H1 (cell line): ENCODE results near the gene PDCL3. TPM values are rescaled to one million over a fixed set of nuclear protein-coding genes. Genes with fewer than 3 reads are reported as not detected.

ENCODE experiments used
- CTCF ChIA-PET: fragments of 300-600 bp; sonication (Branson Sonifier 250); formaldehyde crosslinking; loops from one replicate; lab custom pipeline; 2021; ENCODE audit not compliant: partially characterized antibody; lab: Charles Lee
- POLR2A ChIA-PET: fragments of 300-600 bp; sonication (Branson Sonifier 250); formaldehyde crosslinking; loops from one replicate; lab custom pipeline; 2021; ENCODE audit warnings: inconsistent platforms; ENCODE audit not compliant: partially characterized antibody; lab: Charles Lee
- DNase-seq, 2 experiments: peaks; one replicate each; pipeline versions ENCODE4 v3.0.0 to v3.0.0-alpha.2; 2010 to 2022; ENCODE audit warnings: low spot score in 2 of 2, low read depth in 1 of 2, mixed read lengths in 1 of 2
- FAIRE-seq: peaks from 2 replicates; lab custom pipeline; 2011; peaks lifted over from hg19 to GRCh38; lab: Jason Lieb, UNC
- H2AFZ ChIP-seq: 2 replicates; pipeline ENCODE4 v1.8.1; 2012; ENCODE audit warnings: low read length, inconsistent platforms
- H2AK5ac ChIP-seq: 2 replicates; pipeline ENCODE4 v1.6.1; 2013; ENCODE audit warnings: low read depth, low read length
- H2BK120ac ChIP-seq: replicated peaks from 2 replicates; pipeline ENCODE3; 2013; ENCODE audit warnings: low read depth, low read length, inconsistent platforms
- H2BK12ac ChIP-seq: 2 replicates; pipeline ENCODE4 v1.6.1; 2013; ENCODE audit warnings: low read depth, low read length
- H2BK15ac ChIP-seq: 2 replicates; pipeline ENCODE4 v1.6.1; 2013; ENCODE audit warnings: low read length
- H2BK20ac ChIP-seq: 2 replicates; pipeline ENCODE4 v1.6.1; 2013; ENCODE audit warnings: low read length
- H2BK5ac ChIP-seq: 2 replicates; pipeline ENCODE4 v1.6.1; 2013; ENCODE audit warnings: low read depth, low read length
- H3K14ac ChIP-seq: 2 replicates; pipeline ENCODE4 v1.6.1; 2013; ENCODE audit warnings: inconsistent platforms; ENCODE audit not compliant: insufficient read length
- H3K18ac ChIP-seq: 2 replicates; pipeline ENCODE4 v1.6.1; 2013; ENCODE audit warnings: low read length; ENCODE audit errors: extremely low read depth
- H3K23ac ChIP-seq: 2 replicates; pipeline ENCODE4 v1.6.1; 2013; ENCODE audit warnings: inconsistent platforms; ENCODE audit not compliant: insufficient read length
- H3K23me2 ChIP-seq: 2 replicates; pipeline ENCODE4 v1.6.1; 2013; ENCODE audit warnings: low read depth, low read length
- H3K27ac ChIP-seq: 2 replicates; pipeline ENCODE4 v1.6.1; 2011; ENCODE audit warnings: low read depth, low read length, inconsistent platforms
- H3K27me3 ChIP-seq, 4 experiments: replicated peaks in 1 of 4; 1 replicate in 1 of 4; 2 replicates in 3 of 4; pipeline versions ENCODE4 v1.6.1 to v1.8.1; 2011 to 2013; ENCODE audit warnings: low read length in 3 of 4, mild to moderate bottlenecking in 3 of 4, inconsistent platforms in 2 of 4, mixed read lengths in 2 of 4, moderate library complexity in 1 of 4; ENCODE audit not compliant: control insufficient read depth in 3 of 4, insufficient read depth in 3 of 4; ENCODE audit errors: extremely low read depth in 1 of 4
- H3K36me3 ChIP-seq, 4 experiments: 2 replicates each; pipeline versions ENCODE4 v1.6.1 to v1.8.1; 2011 to 2013; ENCODE audit warnings: mild to moderate bottlenecking in 4 of 4, low read length in 3 of 4, moderate library complexity in 2 of 4, control low read depth in 1 of 4, inconsistent platforms in 1 of 4; ENCODE audit not compliant: insufficient read depth in 4 of 4, control insufficient read depth in 2 of 4
- H3K4ac ChIP-seq: replicated peaks from 2 replicates; pipeline ENCODE3; 2013; ENCODE audit warnings: low read length, low read depth, mixed read lengths, inconsistent platforms; ENCODE audit not compliant: insufficient read length
- H3K4me1 ChIP-seq, 4 experiments: replicated peaks in 1 of 4; 1 replicate in 1 of 4; 2 replicates in 3 of 4; pipeline versions ENCODE4 v1.6.1 to v1.8.1; 2011 to 2013; ENCODE audit warnings: low read length in 3 of 4, inconsistent platforms in 2 of 4, mixed read lengths in 1 of 4; ENCODE audit not compliant: insufficient read depth in 4 of 4, control insufficient read depth in 3 of 4
- H3K4me2 ChIP-seq, 2 experiments: 2 replicates each; pipeline versions ENCODE4 v1.6.1 to v1.8.1; 2011 to 2013; ENCODE audit warnings: low read depth in 2 of 2, low read length in 2 of 2, control low read depth in 1 of 2, inconsistent platforms in 1 of 2, mild to moderate bottlenecking in 1 of 2; ENCODE audit not compliant: insufficient read depth in 1 of 2
- H3K4me3 ChIP-seq, 4 experiments: fragments of 200-600, 300-600 bp in 1 of 4; sonication (generic), shearing (Covaris generic), sonication (Bioruptor Twin) in 1 of 4; 2 replicates each; pipeline versions ENCODE4 v1.5.1 to v1.8.1; 2011 to 2016; ENCODE audit warnings: low read length in 4 of 4, low read depth in 3 of 4, control low read depth in 2 of 4, inconsistent platforms in 2 of 4, mild to moderate bottlenecking in 2 of 4, mixed read lengths in 1 of 4, moderate library complexity in 1 of 4; ENCODE audit not compliant: insufficient read depth in 2 of 4; ENCODE audit errors: extremely low read depth in 1 of 4
- H3K56ac ChIP-seq: replicated peaks from 2 replicates; pipeline ENCODE3; 2013; ENCODE audit warnings: low read depth, mild to moderate bottlenecking, mixed read lengths, low read length, inconsistent platforms; ENCODE audit not compliant: insufficient read length
- H3K79me1 ChIP-seq: 2 replicates; pipeline ENCODE4 v1.6.1; 2013; ENCODE audit warnings: low read depth, low read length, control low read depth
- H3K79me2 ChIP-seq, 2 experiments: 2 replicates each; pipeline versions ENCODE4 v1.6.1 to v1.8.1; 2012 to 2013; ENCODE audit warnings: low read length in 2 of 2, mild to moderate bottlenecking in 2 of 2, inconsistent platforms in 1 of 2; ENCODE audit not compliant: insufficient read depth in 2 of 2, control insufficient read depth in 1 of 2
- H3K9ac ChIP-seq, 4 experiments: replicated peaks in 1 of 4; 1 replicate in 1 of 4; 2 replicates in 3 of 4; pipeline versions ENCODE4 v1.6.1 to v1.8.1; 2011 to 2013; ENCODE audit warnings: low read depth in 3 of 4, low read length in 3 of 4, control low read depth in 2 of 4, mild to moderate bottlenecking in 2 of 4, moderate library complexity in 2 of 4, inconsistent platforms in 1 of 4; ENCODE audit errors: extremely low read depth in 1 of 4
- H3K9me3 ChIP-seq, 2 experiments: 2 replicates each; pipeline versions ENCODE4 v1.6.1 to v1.8.1; 2012 to 2013; ENCODE audit warnings: mild to moderate bottlenecking in 2 of 2, moderate library complexity in 2 of 2, control low read depth in 1 of 2, inconsistent platforms in 1 of 2, low read depth in 1 of 2, low read length in 1 of 2, mixed read lengths in 1 of 2; ENCODE audit not compliant: insufficient read depth in 2 of 2
- H4K20me1 ChIP-seq, 2 experiments: replicated peaks in 1 of 2; 2 replicates each; pipeline versions ENCODE3 to v1.8.1; 2011 to 2013; ENCODE audit warnings: inconsistent platforms in 2 of 2, low read length in 2 of 2, mild to moderate bottlenecking in 1 of 2; ENCODE audit not compliant: insufficient read depth in 2 of 2, control insufficient read depth in 1 of 2
- H4K5ac ChIP-seq: 2 replicates; pipeline ENCODE4 v1.6.1; 2013; ENCODE audit warnings: low read length, low read depth, mixed read lengths, inconsistent platforms; ENCODE audit not compliant: insufficient read length
- H4K8ac ChIP-seq: 2 replicates; pipeline ENCODE4 v1.8.0; 2013; ENCODE audit warnings: mild to moderate bottlenecking, moderate library complexity, low read length, inconsistent platforms; ENCODE audit not compliant: insufficient read depth; ENCODE audit errors: extremely low read depth
- H4K91ac ChIP-seq: replicated peaks from 2 replicates; pipeline ENCODE3; 2013; ENCODE audit warnings: low read length, mixed read lengths, inconsistent platforms; ENCODE audit not compliant: insufficient read length
- BACH1 ChIP-seq: IDR thresholded peaks from 2 replicates; pipeline ENCODE4 v1.6.1; 2012; ENCODE audit warnings: low read length, improper control_type of control experiment
- CEBPB ChIP-seq: IDR thresholded peaks from 2 replicates; pipeline ENCODE4 v1.6.1; 2012; ENCODE audit warnings: low read depth, low read length
- EGR1 ChIP-seq: IDR thresholded peaks from 2 replicates; pipeline ENCODE4 v1.6.1; 2011; ENCODE audit warnings: low read depth, low read length, borderline replicate concordance
- EP300 ChIP-seq, 2 experiments: IDR thresholded peaks; 1 replicate in 1 of 2; 2 replicates in 1 of 2; pipeline ENCODE4 v1.6.1; 2011 to 2012; ENCODE audit warnings: low read depth in 2 of 2, low read length in 2 of 2, mild to moderate bottlenecking in 2 of 2, borderline replicate concordance in 1 of 2, inconsistent platforms in 1 of 2, moderate library complexity in 1 of 2
- EZH2 ChIP-seq: fragments of 200-600 bp; sonication (generic); IDR thresholded peaks from 2 replicates; pipeline ENCODE4 v1.7.1; 2012; ENCODE audit warnings: low read depth, mild to moderate bottlenecking, moderate library complexity, low read length, inconsistent platforms; ENCODE audit not compliant: severe bottlenecking
- FOSL1 ChIP-seq: IDR thresholded peaks from 2 replicates; pipeline ENCODE4 v1.6.1; 2011; ENCODE audit warnings: mild to moderate bottlenecking, low read depth, low read length, moderate library complexity; ENCODE audit not compliant: insufficient read depth
- GABPA ChIP-seq: IDR thresholded peaks from 2 replicates; pipeline ENCODE4 v1.6.1; 2011; ENCODE audit warnings: mild to moderate bottlenecking, low read length, moderate library complexity, borderline replicate concordance; ENCODE audit not compliant: insufficient read depth
- GTF2F1 ChIP-seq: IDR thresholded peaks from 2 replicates; pipeline ENCODE4 v1.6.1; 2012; ENCODE audit warnings: low read depth, low read length, improper control_type of control experiment, borderline replicate concordance
- NANOG ChIP-seq: IDR thresholded peaks from 2 replicates; pipeline ENCODE4 v1.6.1; 2011; ENCODE audit warnings: low read length, low read depth, mild to moderate bottlenecking, inconsistent platforms; ENCODE audit not compliant: insufficient read depth, poor library complexity, severe bottlenecking
- POLR2AphosphoS5 ChIP-seq: IDR thresholded peaks from 2 replicates; pipeline ENCODE4 v1.6.1; 2011; ENCODE audit warnings: low read depth, low read length
- POU5F1 ChIP-seq: IDR thresholded peaks from 2 replicates; pipeline ENCODE4 v1.6.1; 2011; ENCODE audit warnings: low read depth, mild to moderate bottlenecking, low read length, moderate library complexity
- RXRA ChIP-seq: IDR thresholded peaks from 2 replicates; pipeline ENCODE4 v1.6.1; 2011; ENCODE audit warnings: low read depth, mild to moderate bottlenecking, low read length, moderate library complexity; ENCODE audit not compliant: insufficient read depth
- SAP30 ChIP-seq: fragments of 300-600 bp; sonication (generic); IDR thresholded peaks from 2 replicates; pipeline ENCODE4 v1.7.1; 2012; ENCODE audit warnings: low read length, moderate library complexity, mild to moderate bottlenecking, inconsistent platforms; ENCODE audit not compliant: insufficient read depth, insufficient replicate concordance
- SIX5 ChIP-seq: IDR thresholded peaks from 2 replicates; pipeline ENCODE4 v1.6.1; 2011; ENCODE audit warnings: mild to moderate bottlenecking, low read depth, low read length
- SRF ChIP-seq: IDR thresholded peaks from 2 replicates; pipeline ENCODE4 v1.6.1; 2011; ENCODE audit warnings: mild to moderate bottlenecking, low read depth, low read length, moderate library complexity
- WGBS, 2 experiments: shearing (Covaris generic) in 1 of 2; methylation state at CpG; one replicate each; pipeline versions ENCODE4 v1.1.6 to v1.1.7; 2013 to 2015; ENCODE audit warnings: low lambda C conversion rate in 2 of 2, mixed read lengths in 2 of 2, inconsistent platforms in 1 of 2, low coverage in 1 of 2, missing lambda C conversion rate in 1 of 2; ENCODE audit not compliant: insufficient replicate concordance in 2 of 2, insufficient coverage in 1 of 2, insufficient read length in 1 of 2; ENCODE audit errors: extremely low coverage in 1 of 2, missing lambda C conversion rate in 1 of 2; 5-methylcytosine and 5-hydroxymethylcytosine counted together
- polyA plus RNA-seq, 7 experiments: library from polyadenylated mRNA; depleted of rRNA in 3 of 7; stranded (reverse) in 5 of 7; unstranded in 2 of 7; fragments of >200 nt in 5 of 7; fragments of 200-250 nt in 2 of 7; gene quantifications; 1 replicate in 5 of 7; 2 replicates in 1 of 7; 4 replicates in 1 of 7; pipeline versions ENCODE4 v1.2.1 to v1.2.3, GENCODE V29; 2011 to 2013; ENCODE audit warnings: missing spikeins in 2 of 7, mixed read lengths in 2 of 7
- total RNA-seq: library from RNA; stranded (reverse); fragmentation: NEBNext Ultra II Directional; extraction: Animal tissue kit (Norgen Biotek cat#: 25700); gene quantifications from 2 replicates; pipeline ENCODE4 v1.2.1, GENCODE V29; 2021

Gene PDCL3
- total and polyA plus RNA-seq, 2 of the 8 experiments (the other 6 are each of a cell fraction or from before 2014, with no cell fraction given), result 19.8 to 29.4 TPM

DNA sequence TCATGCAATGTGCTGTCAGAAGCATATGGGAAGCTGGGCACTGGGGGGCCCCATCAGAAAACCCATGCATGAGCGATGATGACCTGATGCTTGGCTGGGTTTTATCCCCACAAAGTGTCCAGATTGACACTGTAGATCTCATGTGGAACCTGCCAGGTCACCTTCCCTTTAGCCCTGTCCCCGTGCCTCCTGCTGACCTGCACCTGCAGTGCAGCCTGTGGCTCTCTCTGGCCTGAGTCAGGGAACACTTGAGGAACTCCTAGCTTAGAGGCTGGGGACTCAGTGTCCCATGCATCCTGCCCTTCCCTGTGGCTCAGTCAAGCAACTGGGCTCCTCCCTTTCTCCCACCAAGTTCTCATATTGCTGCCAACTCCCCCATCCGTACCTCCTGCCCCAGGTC is 57.7 kb downstream of the PDCL3 start:
- CTCF ChIA-PET, result interaction anchor here (0.9 to 4.7 kb wide), 6 partner anchors 10 to 218 kb away, joined by 3 to 18 read pairs (median 8); no protein-coding TSS in a partner anchor
- WGBS, 2 experiments, result 79% methylated on average over 3 of the region's 3 CpGs; no CpG with 5 or more reads in 1 of the 2 experiments
- no peak for TF ChIP-seq POU5F1
- TF ChIP-seq CEBPB, result no peak
- TF ChIP-seq EP300 (IDR thresholded peaks at IDR 0.05; ENCODE audit: borderline replicate concordance in 1 of 2, low read depth in 2 of 2, low read length in 2 of 2), result no peak
- no peak for TF ChIP-seq BACH1
- no peak for TF ChIP-seq EZH2
- no peak for TF ChIP-seq NANOG
- no peak for TF ChIP-seq SRF
- TF ChIP-seq RXRA, result no peak
- TF ChIP-seq POLR2AphosphoS5, result no peak
- no peak for TF ChIP-seq GTF2F1
- TF ChIP-seq FOSL1, result no peak
- TF ChIP-seq SAP30, result no peak
- TF ChIP-seq GABPA, result no peak
- TF ChIP-seq SIX5, result no peak
- no peak for TF ChIP-seq EGR1

More for the DNA sequence above, 57.7 kb downstream of the PDCL3 start:
- H3K27me3 ChIP-seq, result no peaks in the 10 kb centered on the region
- H3K79me1 ChIP-seq, result no peaks in the 10 kb centered on the region
- H4K8ac ChIP-seq, result no peak overlapping the region
- H4K91ac ChIP-seq, result no peak overlapping the region
- no peak overlapping the region for H3K27ac ChIP-seq
- no peaks in the 10 kb centered on the region for H3K79me2 ChIP-seq
- no peak overlapping the region for H2AK5ac ChIP-seq
- H3K56ac ChIP-seq, result no peak overlapping the region
- H3K36me3 ChIP-seq, result no peaks in the 10 kb centered on the region
- no peak overlapping the region for H3K4ac ChIP-seq
- no peak for DNase-seq
- no peak for FAIRE-seq
- H2BK5ac ChIP-seq, result no peak overlapping the region
- no peaks in the 10 kb centered on the region for H4K20me1 ChIP-seq
- H3K18ac ChIP-seq, result no peak overlapping the region
- no peaks in the 10 kb centered on the region; the same call in 1 of the 2 replicates for H3K23me2 ChIP-seq
- H2BK12ac ChIP-seq, result no peak overlapping the region
- H3K9ac ChIP-seq, result no peak overlapping the region
- no peak overlapping the region for H2BK20ac ChIP-seq
- no peak overlapping the region for H2BK15ac ChIP-seq
- H3K4me2 ChIP-seq, result no peak overlapping the region
- no peaks in the 10 kb centered on the region for H3K4me1 ChIP-seq
- peaks cover 3 to 8% of the 10 kb centered on the region in 2 experiments; a peak in 1 of 4 replicates for H3K9me3 ChIP-seq
- H3K23ac ChIP-seq, result no peak overlapping the region
- H3K4me3 ChIP-seq, result no peak overlapping the region
- no peak overlapping the region for H2AFZ ChIP-seq
- H4K5ac ChIP-seq, result no peak overlapping the region
- H2BK120ac ChIP-seq, result no peak overlapping the region
- H3K14ac ChIP-seq, result no peak overlapping the region
- POLR2A ChIA-PET, result no interaction called here
